ENCODE measurements around the gene TREM2. TPM values are rescaled to one million over a fixed set of nuclear protein-coding genes. Genes with fewer than 3 reads are reported as not detected.
"Not testable (repeated sequence)": the region's sequence is repeated elsewhere in the genome, so short reads cannot be mapped to it uniquely, and the experiment has no call there.

The TREM2 gene
- total RNA-seq, 2 experiments from 2014 or later: not detected

- peaks cover 7% of the 10 kb centered on the region for H3K36me3 Mint-ChIP-seq
- peaks cover 17% of the 10 kb centered on the region for H3K4me1 Mint-ChIP-seq
- DNase-seq: no peak
- no peaks in the 10 kb centered on the region for H3K9me3 Mint-ChIP-seq
- no peaks in the 10 kb centered on the region for H3K27me3 Mint-ChIP-seq
- no peak overlapping the region for H3K4me3 Mint-ChIP-seq
- no peak overlapping the region for H3K27ac Mint-ChIP-seq
These were observed 12.2 kb downstream of the TREM2 start for GRCh38 chr6:41150671-41151070.

GRCh38 chr6:41147917-41148316, 15.0 kb downstream of the TREM2 start:
- Mint-ChIP-seq H3K27me3 (no peaks in the 10 kb centered on the region), H3K36me3 (peaks cover 7% of the 10 kb centered on the region), H3K9me3 (no peaks in the 10 kb centered on the region), H3K4me3 (no peak overlapping the region), H3K27ac (no peak overlapping the region), H3K4me1 (peaks cover 12% of the 10 kb centered on the region)
- no peak for DNase-seq

- no peak for DNase-seq
- no peak overlapping the region for H3K27ac Mint-ChIP-seq
- peaks cover 6% of the 10 kb centered on the region for H3K36me3 Mint-ChIP-seq
- no peaks in the 10 kb centered on the region for H3K27me3 Mint-ChIP-seq
- H3K9me3 Mint-ChIP-seq: no peaks in the 10 kb centered on the region
- H3K4me1 Mint-ChIP-seq: no peaks in the 10 kb centered on the region
- no peak overlapping the region for H3K4me3 Mint-ChIP-seq
These were observed 26.0 kb downstream of the TREM2 start for GRCh38 chr6:41136911-41137310.

GRCh38 chr6:41135062-41135832, 27.7 kb downstream of the TREM2 start:
- no peak overlapping the region for H3K4me3 Mint-ChIP-seq
- no peaks in the 10 kb centered on the region for H3K9me3 Mint-ChIP-seq
- no peaks in the 10 kb centered on the region for H3K27me3 Mint-ChIP-seq
- no peaks in the 10 kb centered on the region for H3K4me1 Mint-ChIP-seq
- H3K27ac Mint-ChIP-seq: no peak overlapping the region
- peaks cover 8% of the 10 kb centered on the region for H3K36me3 Mint-ChIP-seq
- DNase-seq: no peak

GRCh38 chr6:41132254-41132653, 30.7 kb downstream of the TREM2 start:
- Mint-ChIP-seq H3K9me3 (no peaks in the 10 kb centered on the region), H3K36me3 (peaks cover 16% of the 10 kb centered on the region), H3K4me3 (no peak overlapping the region), H3K4me1 (no peaks in the 10 kb centered on the region), H3K27ac (no peak overlapping the region), H3K27me3 (no peaks in the 10 kb centered on the region)
- no peak for DNase-seq

GRCh38 chr6:41125282-41125681, 37.6 kb downstream of the TREM2 start:
- H3K27ac Mint-ChIP-seq: no peak overlapping the region
- no peaks in the 10 kb centered on the region for H3K9me3 Mint-ChIP-seq
- H3K4me3 Mint-ChIP-seq: no peak overlapping the region
- H3K27me3 Mint-ChIP-seq: no peaks in the 10 kb centered on the region
- no peak for DNase-seq
- no peaks in the 10 kb centered on the region for H3K4me1 Mint-ChIP-seq
- H3K36me3 Mint-ChIP-seq: peaks cover 21% of the 10 kb centered on the region

- Mint-ChIP-seq H3K27me3 (no peaks in the 10 kb centered on the region), H3K9me3 (no peaks in the 10 kb centered on the region), H3K36me3 (peaks cover 16% of the 10 kb centered on the region), H3K4me3 (no peak overlapping the region), H3K4me1 (no peaks in the 10 kb centered on the region), H3K27ac (no peak overlapping the region)
- DNase-seq: no peak
These were observed 40.0 kb downstream of the TREM2 start for GRCh38 chr6:41122918-41123317.

GRCh38 chr6:41122373-41122772, 40.5 kb downstream of the TREM2 start:
- Mint-ChIP-seq H3K9me3 (no peaks in the 10 kb centered on the region), H3K4me1 (no peaks in the 10 kb centered on the region), H3K27me3 (no peaks in the 10 kb centered on the region), H3K36me3 (peaks cover 14% of the 10 kb centered on the region), H3K4me3 (no peak overlapping the region), H3K27ac (no peak overlapping the region)
- no peak for DNase-seq

GRCh38 chr6:41120058-41120457, 42.9 kb downstream of the TREM2 start:
- no peak for DNase-seq
- Mint-ChIP-seq H3K36me3 (peaks cover 12% of the 10 kb centered on the region), H3K27me3 (no peaks in the 10 kb centered on the region), H3K9me3 (no peaks in the 10 kb centered on the region), H3K27ac (no peak overlapping the region), H3K4me3 (no peak overlapping the region), H3K4me1 (no peaks in the 10 kb centered on the region)

GRCh38 chr6:41119508-41119907, 43.4 kb downstream of the TREM2 start:
- H3K4me3 Mint-ChIP-seq: no peak overlapping the region

GRCh38 chr6:41115027-41115426, 47.9 kb downstream of the TREM2 start:
- not testable (repeated sequence) for H3K27ac Mint-ChIP-seq, H3K9me3 Mint-ChIP-seq, H3K4me3 Mint-ChIP-seq, DNase-seq, H3K4me1 Mint-ChIP-seq, H3K27me3 Mint-ChIP-seq, H3K36me3 Mint-ChIP-seq

More at GRCh38 chr6:41119508-41119907, 43.4 kb downstream of the TREM2 start:
- DNase-seq: no peak
- no peaks in the 10 kb centered on the region for H3K4me1 Mint-ChIP-seq
- no peaks in the 10 kb centered on the region for H3K27me3 Mint-ChIP-seq
- peaks cover 12% of the 10 kb centered on the region for H3K36me3 Mint-ChIP-seq
- H3K9me3 Mint-ChIP-seq: no peaks in the 10 kb centered on the region
- no peak overlapping the region for H3K27ac Mint-ChIP-seq

GRCh38 chr6:41111017-41111416, 51.9 kb downstream of the TREM2 start:
- Mint-ChIP-seq H3K36me3 (no peaks in the 10 kb centered on the region), H3K27ac (no peak overlapping the region), H3K9me3 (no peaks in the 10 kb centered on the region), H3K4me1 (no peaks in the 10 kb centered on the region), H3K4me3 (no peak overlapping the region), H3K27me3 (no peaks in the 10 kb centered on the region)
- no peak for DNase-seq

Other genes with a start within 250 kb of the TREM2 start
- 1 to 10 TPM; 1.3 to 1.7 TPM for gene UNC5CL, start 123.9 kb downstream of the TREM2 start, total RNA-seq
- not detected for gene TSPO2, start 120.6 kb downstream of the TREM2 start, total RNA-seq
- not detected for gene APOBEC2, start 109.9 kb downstream of the TREM2 start, total RNA-seq
- gene OARD1, start 90.8 kb downstream of the TREM2 start, total RNA-seq: 10 to 100 TPM; 43.7 to 44.2 TPM
- gene NFYA, start 90.1 kb downstream of the TREM2 start, total RNA-seq: 10 to 100 TPM; 24.5 to 25.4 TPM
- not detected for gene TREML1, start 8.8 kb downstream of the TREM2 start, total RNA-seq
- gene TREML2, start 38.0 kb upstream of the TREM2 start, total RNA-seq: 1 to 10 TPM; 8.9 TPM
- not detected for gene TREML4, start 65.2 kb upstream of the TREM2 start, total RNA-seq
- under 1 TPM in 1 of 2 experiments, not detected in 1; 0.30 TPM for gene TREM1, start 123.6 kb upstream of the TREM2 start, total RNA-seq
- under 1 TPM; 0.31 to 0.44 TPM for gene NCR2, start 172.5 kb upstream of the TREM2 start, total RNA-seq

Data from activated naive CD8-positive, alpha-beta T cell treated with anti-CD3 and anti-CD28 coated beads for 36 hours (primary cell).